ENCODE data around the gene WASHC3.

WASHC3 gene

DNA sequence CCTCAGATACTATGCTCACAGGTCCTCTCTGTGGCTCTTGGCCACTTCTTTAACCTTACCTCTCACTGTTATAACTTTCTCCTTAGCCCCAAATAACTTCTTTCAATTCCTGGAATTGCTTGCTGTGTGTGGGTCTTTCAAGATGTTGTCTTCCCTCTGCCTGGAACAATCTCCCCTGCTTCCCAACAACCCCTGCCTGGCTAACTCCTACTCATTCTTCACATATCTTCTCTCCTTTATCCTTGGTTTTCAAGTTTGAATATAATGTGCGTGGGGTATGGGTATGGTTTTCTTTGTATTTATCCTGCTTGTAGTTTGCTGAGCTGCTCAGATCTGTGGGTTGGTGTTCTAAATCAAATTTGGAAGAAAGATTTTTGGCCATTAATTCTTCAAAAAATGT, 2.7 kb upstream of the WASHC3 start:
- H3K27me3 ChIP-seq = no peaks in the 10 kb centered on the region
- DNase-seq = no peak
- no peaks in the 10 kb centered on the region for H3K9me3 ChIP-seq
- H3K4me1 ChIP-seq = peaks cover 12% of the 10 kb centered on the region
- no peak for TF ChIP-seq CTCF (IDR thresholded peaks at IDR 0.05; ENCODE audit: low read depth, low read length)
- no peak overlapping the region for H3K4me3 ChIP-seq (ENCODE audit: low read depth, low read length)
- H3K36me3 ChIP-seq = no peaks in the 10 kb centered on the region

DNA sequence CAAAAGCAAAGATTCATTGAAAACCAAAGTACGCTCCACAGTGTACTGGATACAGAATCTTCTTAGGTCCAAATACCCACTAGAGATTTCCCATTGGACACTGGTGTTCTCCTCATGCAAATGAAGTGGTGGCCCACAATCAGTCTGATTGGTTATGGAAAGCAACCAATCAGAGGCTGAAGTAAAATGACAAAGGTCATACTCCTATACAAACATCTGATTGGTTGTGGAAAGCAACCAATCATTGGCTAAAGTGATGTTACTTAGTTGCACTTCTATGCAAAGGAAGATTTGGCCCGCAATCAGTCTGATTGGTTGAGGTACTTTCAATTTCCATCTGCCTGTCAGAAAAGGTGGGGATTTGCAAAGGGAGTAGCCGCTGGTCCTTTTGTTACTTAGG, 1.3 kb upstream of the WASHC3 start:
- no peaks in the 10 kb centered on the region for H3K36me3 ChIP-seq
- H3K27me3 ChIP-seq = no peaks in the 10 kb centered on the region
- TF ChIP-seq CTCF (IDR thresholded peaks at IDR 0.05; ENCODE audit: low read depth, low read length) = no peak
- H3K4me3 ChIP-seq (ENCODE audit: low read depth, low read length) = no peak overlapping the region
- peak; percentile 43 for DNase-seq
- no peaks in the 10 kb centered on the region for H3K9me3 ChIP-seq
- peaks cover 9% of the 10 kb centered on the region for H3K4me1 ChIP-seq

DNA sequence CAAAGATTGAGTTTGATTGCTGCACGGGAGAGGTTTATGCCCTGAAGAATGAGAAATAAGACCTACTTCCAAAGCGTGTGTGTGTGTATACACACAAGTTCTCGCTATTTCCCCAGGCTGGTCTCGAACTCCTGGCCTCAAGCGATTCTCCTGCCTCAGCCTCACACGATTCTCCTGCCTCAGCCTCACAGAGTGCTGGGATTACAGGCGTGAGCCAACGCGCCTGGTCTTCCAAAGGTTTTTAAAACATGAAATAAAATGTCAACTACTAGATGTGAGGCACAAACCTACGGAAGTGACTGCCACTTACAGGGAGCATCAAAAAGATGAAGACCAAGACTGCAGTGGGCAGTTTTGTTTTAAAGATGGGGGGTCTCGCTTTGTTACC, 622 bp upstream of the WASHC3 start:
- no peak for DNase-seq
- Histone ChIP-seq H3K9me3 (no peaks in the 10 kb centered on the region), H3K36me3 (no peaks in the 10 kb centered on the region), H3K27me3 (no peaks in the 10 kb centered on the region), H3K4me1 (peaks cover 7% of the 10 kb centered on the region), H3K4me3 (ENCODE audit: low read depth, low read length) (peak overlapping the region; percentile 94)
- no peak for TF ChIP-seq CTCF (IDR thresholded peaks at IDR 0.05; ENCODE audit: low read depth, low read length)

DNA sequence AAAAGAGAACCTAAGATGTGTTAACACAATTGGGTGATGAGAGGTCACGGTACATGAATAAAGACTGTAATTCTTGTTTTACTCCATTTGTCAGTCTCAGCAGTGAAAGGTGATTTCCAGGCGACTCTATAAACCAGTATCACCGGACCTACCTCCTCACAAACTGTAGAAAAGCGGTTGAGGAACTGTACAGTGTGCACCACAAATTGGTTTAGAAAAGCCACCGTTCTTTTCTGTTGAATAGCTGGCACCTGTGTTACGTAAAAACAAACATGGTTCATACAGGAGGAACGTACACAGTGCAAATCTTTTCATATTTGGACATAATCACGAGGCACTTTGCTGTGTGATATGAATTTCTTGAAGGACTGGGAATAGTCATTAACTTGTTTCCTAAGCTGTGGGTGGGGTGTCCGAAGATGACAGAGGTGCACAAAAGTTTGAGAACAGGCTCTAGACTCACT, 663 bp downstream of the WASHC3 start:
- peaks cover 7% of the 10 kb centered on the region for H3K4me1 ChIP-seq
- H3K36me3 ChIP-seq = no peaks in the 10 kb centered on the region
- peak overlapping the region; percentile 94 for H3K4me3 ChIP-seq (ENCODE audit: low read depth, low read length)
- DNase-seq = no peak
- no peak for TF ChIP-seq CTCF (IDR thresholded peaks at IDR 0.05; ENCODE audit: low read depth, low read length)
- H3K27me3 ChIP-seq = no peaks in the 10 kb centered on the region
- H3K9me3 ChIP-seq = no peaks in the 10 kb centered on the region

DNA sequence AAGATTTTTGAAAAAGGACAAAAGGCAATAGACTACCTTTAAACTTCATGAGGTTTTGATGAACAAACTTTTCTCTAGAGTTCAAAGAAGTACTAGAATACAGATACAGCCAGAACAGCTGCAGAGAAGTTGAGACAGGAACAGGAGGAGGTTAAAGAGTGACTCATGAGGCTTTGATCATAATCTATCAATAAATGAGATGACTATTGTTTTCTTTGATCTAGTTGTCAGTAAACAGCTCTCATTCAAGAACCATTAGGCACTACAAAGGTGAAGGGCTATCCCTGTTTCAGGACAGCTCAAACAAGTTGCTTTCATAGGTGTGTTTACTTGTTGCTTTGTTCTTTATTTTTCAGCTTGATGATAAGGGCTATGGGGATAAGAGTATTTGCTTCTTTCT, 2.4 kb downstream of the WASHC3 start:
- no peak for TF ChIP-seq CTCF (IDR thresholded peaks at IDR 0.05; ENCODE audit: low read depth, low read length)
- Histone ChIP-seq H3K4me3 (ENCODE audit: low read depth, low read length) (no peak overlapping the region), H3K4me1 (peaks cover 7% of the 10 kb centered on the region), H3K36me3 (no peaks in the 10 kb centered on the region), H3K27me3 (no peaks in the 10 kb centered on the region), H3K9me3 (no peaks in the 10 kb centered on the region)
- no peak for DNase-seq

- no peak overlapping the region for H3K4me3 ChIP-seq (ENCODE audit: low read depth, low read length)
- no peak for DNase-seq
- H3K9me3 ChIP-seq = no peaks in the 10 kb centered on the region
- H3K4me1 ChIP-seq = no peaks in the 10 kb centered on the region
- no peaks in the 10 kb centered on the region for H3K36me3 ChIP-seq
- H3K27me3 ChIP-seq = no peaks in the 10 kb centered on the region
- no peak for TF ChIP-seq CTCF (IDR thresholded peaks at IDR 0.05; ENCODE audit: low read depth, low read length)
Measured at GRCh38 chr12:102054345-102054744, 7.4 kb downstream of the WASHC3 start.

Data from BE2C (cell line).